Smooth muscle cell (in vitro differentiated cells): Measurements from ENCODE around the gene PARVB. TPM values are rescaled to one million over a fixed set of nuclear protein-coding genes. Genes with fewer than 3 reads are reported as not detected.

Experiments used
- DNase-seq: peaks from one replicate; lab custom pipeline; 2025; ENCODE audit not compliant: unreplicated experiment; lab: John Stamatoyannopoulos, UW
- H2AFZ ChIP-seq: fragments of 200-600 bp; sonication (generic); 2 replicates; pipeline ENCODE4 v1.6.0; 2016; ENCODE audit warnings: antibody characterized with exemption, low read depth, mild to moderate bottlenecking
- H3F3A ChIP-seq: fragments of 200-600 bp; sonication (generic); 2 replicates; pipeline ENCODE4 v1.6.0; 2017; ENCODE audit warnings: antibody characterized with exemption, low read depth
- H3K27ac ChIP-seq: fragments of 200-600 bp; sonication (generic); 2 replicates; pipeline ENCODE4 v1.5.1; 2016; ENCODE audit warnings: low read depth, mild to moderate bottlenecking
- H3K27me3 ChIP-seq: fragments of 200-600 bp; sonication (generic); 2 replicates; pipeline ENCODE4 v1.6.1; 2016; ENCODE audit warnings: low read depth, mild to moderate bottlenecking
- H3K36me3 ChIP-seq: fragments of 200-600 bp; sonication (generic); 2 replicates; pipeline ENCODE4 v1.5.1; 2016; ENCODE audit warnings: low read depth
- H3K4me1 ChIP-seq: fragments of 200-600 bp; sonication (generic); 2 replicates; pipeline ENCODE4 v1.5.1; 2016; ENCODE audit warnings: low read depth
- H3K4me2 ChIP-seq: fragments of 200-600 bp; sonication (generic); 2 replicates; pipeline ENCODE4 v1.6.0; 2016; ENCODE audit warnings: mild to moderate bottlenecking
- H3K4me3 ChIP-seq: fragments of 200-600 bp; sonication (generic); 2 replicates; pipeline ENCODE4 v1.5.1; 2016; ENCODE audit warnings: mild to moderate bottlenecking
- H3K79me2 ChIP-seq: fragments of 200-600 bp; sonication (generic); 2 replicates; pipeline ENCODE4 v1.6.0; 2016; ENCODE audit warnings: low read depth, mild to moderate bottlenecking
- H3K9ac ChIP-seq: fragments of 200-600 bp; sonication (generic); 2 replicates; pipeline ENCODE4 v1.6.0; 2016; ENCODE audit warnings: low read depth
- H3K9me3 ChIP-seq: fragments of 200-600 bp; sonication (generic); replicated peaks from 2 replicates; pipeline ENCODE4 v1.5.1; 2016; ENCODE audit warnings: low read depth
- H4K20me1 ChIP-seq: fragments of 200-600 bp; sonication (generic); 2 replicates; pipeline ENCODE4 v1.6.0; 2016; ENCODE audit warnings: low read depth
- WGBS: methylation state at CpG from one replicate; pipeline ENCODE4 v1.1.7; 2016; ENCODE audit warnings: low lambda C conversion rate; 5-methylcytosine and 5-hydroxymethylcytosine counted together
- polyA plus RNA-seq: library from polyadenylated mRNA; unstranded; fragments of >200 nt; fragmentation: Nextera tagmentation; extraction: Ambion mirVana; gene quantifications from 2 replicates; pipeline ENCODE4 v1.2.1, GENCODE V29; 2016
- total RNA-seq: library from RNA; depleted of rRNA; stranded (reverse); fragments of >200 nt; gene quantifications from 2 replicates; pipeline ENCODE4 v1.2.3, GENCODE V29; 2014
- TF ChIP-seq, protein P1 (sequence below): fragments of 200-600 bp; sonication (generic); IDR thresholded peaks from 2 replicates; pipeline ENCODE4 v1.5.1; 2017; ENCODE audit warnings: borderline replicate concordance, mild to moderate bottlenecking, antibody characterized with exemption; ENCODE audit not compliant: insufficient read depth, poor library complexity, severe bottlenecking

Gene PARVB
- total and polyA plus RNA-seq, 2 experiments from 2014 or later = 35.1 to 36.6 TPM

DNA sequence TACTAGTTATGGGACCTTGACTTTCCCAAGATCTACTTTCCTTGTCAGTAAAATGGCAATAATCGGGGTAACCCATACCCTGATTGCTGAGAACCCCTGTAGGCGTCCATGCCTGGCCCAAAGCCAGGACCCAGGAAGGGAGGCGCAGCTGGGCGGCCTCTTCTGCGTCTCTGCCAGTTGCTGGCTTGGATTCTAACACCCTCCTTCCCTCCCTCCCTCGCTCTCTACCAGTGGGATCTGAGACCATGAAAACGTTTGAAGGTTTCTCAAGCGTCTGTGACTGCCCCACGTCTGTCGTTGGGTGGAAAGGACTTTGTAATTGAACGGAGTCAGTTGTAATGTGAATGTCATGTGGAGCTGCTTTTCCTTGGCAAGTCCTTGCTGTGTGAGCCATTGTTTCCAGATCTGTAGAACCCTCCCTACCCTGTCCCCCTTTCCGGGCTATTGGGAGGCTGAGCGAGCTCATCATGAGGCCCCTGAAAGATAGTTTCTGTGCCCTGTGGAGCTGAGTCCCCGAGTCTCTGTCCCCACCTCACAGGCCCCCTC lies 47.8 kb downstream of the PARVB start:
- Histone ChIP-seq H3K4me3 (no peak overlapping the region), H3F3A (no peaks in the 10 kb centered on the region), H3K4me2 (no peak overlapping the region), H3K79me2 (no peaks in the 10 kb centered on the region), H3K9ac (no peak overlapping the region), H4K20me1 (peaks cover 71% of the 10 kb centered on the region), H2AFZ (no peak overlapping the region), H3K9me3 (no peaks in the 10 kb centered on the region), H3K36me3 (no peaks in the 10 kb centered on the region), H3K4me1 (no peaks in the 10 kb centered on the region), H3K27me3 (no peaks in the 10 kb centered on the region), H3K27ac (no peak overlapping the region)
- 91% methylated on average over 14 of the region's 14 CpGs for WGBS
- no peak for DNase-seq
- TF ChIP-seq, protein P1, sequence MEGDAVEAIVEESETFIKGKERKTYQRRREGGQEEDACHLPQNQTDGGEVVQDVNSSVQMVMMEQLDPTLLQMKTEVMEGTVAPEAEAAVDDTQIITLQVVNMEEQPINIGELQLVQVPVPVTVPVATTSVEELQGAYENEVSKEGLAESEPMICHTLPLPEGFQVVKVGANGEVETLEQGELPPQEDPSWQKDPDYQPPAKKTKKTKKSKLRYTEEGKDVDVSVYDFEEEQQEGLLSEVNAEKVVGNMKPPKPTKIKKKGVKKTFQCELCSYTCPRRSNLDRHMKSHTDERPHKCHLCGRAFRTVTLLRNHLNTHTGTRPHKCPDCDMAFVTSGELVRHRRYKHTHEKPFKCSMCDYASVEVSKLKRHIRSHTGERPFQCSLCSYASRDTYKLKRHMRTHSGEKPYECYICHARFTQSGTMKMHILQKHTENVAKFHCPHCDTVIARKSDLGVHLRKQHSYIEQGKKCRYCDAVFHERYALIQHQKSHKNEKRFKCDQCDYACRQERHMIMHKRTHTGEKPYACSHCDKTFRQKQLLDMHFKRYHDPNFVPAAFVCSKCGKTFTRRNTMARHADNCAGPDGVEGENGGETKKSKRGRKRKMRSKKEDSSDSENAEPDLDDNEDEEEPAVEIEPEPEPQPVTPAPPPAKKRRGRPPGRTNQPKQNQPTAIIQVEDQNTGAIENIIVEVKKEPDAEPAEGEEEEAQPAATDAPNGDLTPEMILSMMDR = no peak

DNA sequence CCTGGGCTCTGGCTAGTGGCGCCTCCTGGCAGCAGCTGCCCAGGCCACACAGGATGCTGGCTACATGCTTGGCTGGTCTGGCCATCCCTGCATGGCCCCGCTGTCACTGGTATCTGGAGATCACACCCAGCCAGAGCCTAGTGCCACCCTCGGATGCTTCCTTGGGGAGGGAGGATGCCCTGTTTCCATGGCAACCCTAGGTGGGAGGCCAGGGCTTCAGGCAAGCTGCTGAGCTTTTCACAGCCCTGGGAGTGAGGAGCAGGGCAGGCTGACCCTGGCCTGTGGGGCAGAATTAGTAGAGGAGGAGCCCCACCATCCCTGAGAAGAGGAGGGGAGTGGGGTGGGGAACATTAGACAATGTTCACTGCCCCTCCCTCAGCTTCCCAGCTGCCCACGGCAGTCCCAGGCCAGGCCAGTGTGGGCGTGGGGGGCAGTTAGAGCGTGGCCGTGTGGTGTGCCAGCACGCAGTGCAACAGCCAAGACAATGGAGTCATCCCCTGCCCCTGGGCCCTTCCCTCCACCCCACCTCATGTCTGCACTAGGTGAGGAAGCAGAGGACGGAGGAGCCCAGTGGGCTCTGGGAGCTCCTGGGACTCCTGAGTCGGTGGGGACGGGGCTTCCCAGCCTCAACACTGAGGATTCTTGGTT lies 50.4 kb downstream of the PARVB start:
- Histone ChIP-seq H3K4me1 (no peaks in the 10 kb centered on the region), H3K79me2 (no peaks in the 10 kb centered on the region), H3F3A (no peaks in the 10 kb centered on the region), H3K4me2 (no peak overlapping the region), H3K27ac (no peak overlapping the region), H3K27me3 (no peaks in the 10 kb centered on the region), H2AFZ (no peak overlapping the region), H3K36me3 (no peaks in the 10 kb centered on the region), H3K9ac (no peak overlapping the region), H4K20me1 (peaks cover 79% of the 10 kb centered on the region), H3K4me3 (no peak overlapping the region), H3K9me3 (no peaks in the 10 kb centered on the region)
- DNase-seq = no peak
- TF ChIP-seq, protein P1 = no peak
- WGBS = 86% methylated on average over 11 of the region's 11 CpGs

DNA sequence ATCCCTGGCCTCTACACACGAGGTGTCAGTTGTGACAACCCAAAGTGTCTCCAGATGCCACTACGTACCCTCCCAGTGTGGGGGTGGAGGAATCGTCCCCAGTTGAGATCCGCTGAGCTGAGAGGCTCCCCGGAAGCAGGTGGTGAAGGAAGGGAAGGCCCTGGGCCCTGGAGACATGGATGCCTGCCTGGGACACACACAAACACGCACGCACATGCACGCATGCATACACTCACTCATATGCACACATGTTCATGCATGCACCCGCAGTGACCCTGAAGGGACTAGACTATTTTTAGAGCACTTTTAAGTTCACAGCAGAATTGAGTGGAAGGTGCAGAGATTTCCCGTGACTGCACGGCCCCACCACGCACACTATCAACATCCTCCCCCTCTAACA lies 50.9 kb downstream of the PARVB start:
- Histone ChIP-seq H3K4me2 (no peak overlapping the region), H3K9ac (no peak overlapping the region), H3F3A (no peaks in the 10 kb centered on the region), H3K9me3 (no peaks in the 10 kb centered on the region), H3K27me3 (no peaks in the 10 kb centered on the region), H3K79me2 (no peaks in the 10 kb centered on the region), H3K4me3 (no peak overlapping the region), H3K4me1 (no peaks in the 10 kb centered on the region), H2AFZ (no peak overlapping the region), H3K36me3 (no peaks in the 10 kb centered on the region), H4K20me1 (peaks cover 78% of the 10 kb centered on the region), H3K27ac (no peak overlapping the region)
- DNase-seq = no peak
- WGBS = 96% methylated on average over 12 of the region's 12 CpGs
- TF ChIP-seq, protein P1 = no peak

DNA sequence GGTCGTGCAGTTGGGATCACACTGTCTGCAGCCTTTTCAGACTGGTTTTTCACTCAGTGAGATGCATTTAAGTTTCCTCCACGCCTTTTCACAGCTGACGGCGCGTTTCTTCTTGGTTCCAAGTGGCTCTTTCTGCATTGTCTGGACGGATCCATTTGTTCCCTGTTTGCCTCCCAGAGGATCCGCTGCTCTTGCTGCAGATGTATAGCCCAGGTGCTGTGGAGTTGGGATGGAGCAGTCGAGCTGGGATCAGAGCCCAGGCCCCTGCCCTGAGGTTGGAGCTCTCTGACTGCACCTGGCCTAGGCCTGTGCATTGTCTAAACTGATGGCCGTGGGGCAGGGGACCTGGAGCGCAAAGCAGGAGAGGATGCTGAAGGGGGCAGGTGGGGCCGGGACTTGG lies 51.6 kb downstream of the PARVB start:
- no peak for DNase-seq

More for the DNA sequence above, 51.6 kb downstream of the PARVB start:
- Histone ChIP-seq H3K9ac (no peak overlapping the region), H3K4me3 (no peak overlapping the region), H3K27me3 (no peaks in the 10 kb centered on the region), H3K36me3 (no peaks in the 10 kb centered on the region), H3F3A (no peaks in the 10 kb centered on the region), H3K4me2 (no peak overlapping the region), H3K4me1 (no peaks in the 10 kb centered on the region), H4K20me1 (peaks cover 78% of the 10 kb centered on the region), H3K27ac (no peak overlapping the region), H2AFZ (no peak overlapping the region), H3K9me3 (no peaks in the 10 kb centered on the region), H3K79me2 (no peaks in the 10 kb centered on the region)
- 96% methylated on average over 11 of the region's 11 CpGs for WGBS
- TF ChIP-seq, protein P1 = no peak
